Panc1 (cell line): ENCODE data around the gene OPRD1.

Experiments
- CTCF ChIP-seq: fragments of 450-650 bp; IDR thresholded peaks from 2 replicates; pipeline ENCODE4 v1.5.1; 2017; ENCODE audit warnings: mild to moderate bottlenecking
- POLR2AphosphoS5 ChIP-seq: IDR thresholded peaks from 2 replicates; pipeline ENCODE4 v1.6.1; 2012; ENCODE audit warnings: mild to moderate bottlenecking, low read depth, low read length, moderate library complexity

GRCh38 chr1:28832966-28833365, 21.0 kb downstream of the OPRD1 start:
- TF ChIP-seq CTCF, result no peak
- TF ChIP-seq POLR2AphosphoS5, result no peak
